SK-N-SH treated with all-trans-retinoic acid at 6 μM for 48 hours (cell line): Measurements from ENCODE around the gene SNX27.
"Not testable (repeated sequence)": the region's sequence is repeated elsewhere in the genome, so short reads cannot be mapped to it uniquely, and the experiment has no call there.

Experiments
- ATAC-seq: fragments of 200-7000 bp; cut with Tn5 transposase; 3 replicates; pipeline ENCODE4 v1.9.1; 2020; ENCODE audit warnings: mild to moderate bottlenecking, moderate library complexity
- BACH2 ChIP-seq: fragments of 250-450 bp; sonication (Bioruptor Pico); IDR thresholded peaks from 2 replicates; pipeline ENCODE4 v1.9.0; 2021; ENCODE audit warnings: mild to moderate bottlenecking, borderline replicate concordance
- CREB5 ChIP-seq: fragments of 250-450 bp; sonication (Bioruptor Pico); IDR thresholded peaks from 2 replicates; pipeline ENCODE4 v1.5.1; 2020; ENCODE audit warnings: low read depth, mild to moderate bottlenecking, moderate library complexity
- CSDC2 ChIP-seq: fragments of 250-450 bp; sonication (Bioruptor Pico); IDR thresholded peaks from 2 replicates; pipeline ENCODE4 v1.5.0; 2020; ENCODE audit warnings: mild to moderate bottlenecking, moderate library complexity
- CSRNP3 ChIP-seq: fragments of 250-450 bp; sonication (Bioruptor Pico); IDR thresholded peaks from 2 replicates; pipeline ENCODE4 v1.5.1; 2021; ENCODE audit warnings: mild to moderate bottlenecking, moderate library complexity
- ESRRG ChIP-seq: fragments of 250-450 bp; sonication (Bioruptor Pico); IDR thresholded peaks from 2 replicates; pipeline ENCODE4 v1.6.1; 2021; ENCODE audit warnings: mild to moderate bottlenecking
- GLIS3 ChIP-seq: fragments of 250-450 bp; sonication (Bioruptor Pico); IDR thresholded peaks from 2 replicates; pipeline ENCODE4 v1.5.0; 2020; ENCODE audit warnings: mild to moderate bottlenecking, moderate library complexity
- ISL1 ChIP-seq: fragments of 250-450 bp; sonication (Bioruptor Pico); IDR thresholded peaks from 2 replicates; pipeline ENCODE4 v2.1.2; 2022; ENCODE audit warnings: mild to moderate bottlenecking, moderate library complexity
- RARB ChIP-seq: fragments of 250-450 bp; sonication (Bioruptor Pico); IDR thresholded peaks from 2 replicates; pipeline ENCODE4 v1.8.0; 2021; ENCODE audit warnings: mild to moderate bottlenecking, moderate library complexity
- TCF4 ChIP-seq: fragments of 250-450 bp; sonication (Bioruptor Pico); IDR thresholded peaks from 2 replicates; pipeline ENCODE4 v1.8.0; 2021; ENCODE audit warnings: mild to moderate bottlenecking, moderate library complexity, borderline replicate concordance
- TOX ChIP-seq: fragments of 250-450 bp; sonication (Bioruptor Pico); IDR thresholded peaks from 2 replicates; pipeline ENCODE4 v1.8.0; 2021; ENCODE audit warnings: mild to moderate bottlenecking, moderate library complexity, borderline replicate concordance
- TSHZ2 ChIP-seq: fragments of 250-450 bp; sonication (Bioruptor Pico); IDR thresholded peaks from 2 replicates; pipeline ENCODE4 v1.5.0; 2020; ENCODE audit warnings: mild to moderate bottlenecking, moderate library complexity
- ZC3H10 ChIP-seq: fragments of 250-450 bp; sonication (Bioruptor Pico); IDR thresholded peaks from 2 replicates; pipeline ENCODE4 v1.5.1; 2021; ENCODE audit warnings: mild to moderate bottlenecking, moderate library complexity
- ZFP3 ChIP-seq: fragments of 250-450 bp; sonication (Bioruptor Pico); IDR thresholded peaks from 2 replicates; pipeline ENCODE4 v1.5.0; 2020; ENCODE audit warnings: mild to moderate bottlenecking, moderate library complexity
- ZNF565 ChIP-seq: fragments of 450-650 bp; formaldehyde crosslinking; conservative IDR thresholded peaks from 2 replicates; pipeline ENCODE4 v1.5.0; 2020; ENCODE audit warnings: low read depth, mild to moderate bottlenecking, moderate library complexity
- ZNF70 ChIP-seq: fragments of 450-650 bp; formaldehyde crosslinking; IDR thresholded peaks from 2 replicates; pipeline ENCODE4 v1.5.0; 2020; ENCODE audit warnings: mild to moderate bottlenecking, moderate library complexity
- ZNF8 ChIP-seq: fragments of 450-650 bp; formaldehyde crosslinking; IDR thresholded peaks from 2 replicates; pipeline ENCODE4 v1.5.0; 2020; ENCODE audit warnings: mild to moderate bottlenecking, moderate library complexity
- TF ChIP-seq, protein P1 (sequence below): fragments of 250-450 bp; sonication (Bioruptor Pico); IDR thresholded peaks from 2 replicates; pipeline ENCODE4 v1.8.0; 2021; ENCODE audit warnings: low read depth, mild to moderate bottlenecking, moderate library complexity, borderline replicate concordance

Gene SNX27

DNA sequence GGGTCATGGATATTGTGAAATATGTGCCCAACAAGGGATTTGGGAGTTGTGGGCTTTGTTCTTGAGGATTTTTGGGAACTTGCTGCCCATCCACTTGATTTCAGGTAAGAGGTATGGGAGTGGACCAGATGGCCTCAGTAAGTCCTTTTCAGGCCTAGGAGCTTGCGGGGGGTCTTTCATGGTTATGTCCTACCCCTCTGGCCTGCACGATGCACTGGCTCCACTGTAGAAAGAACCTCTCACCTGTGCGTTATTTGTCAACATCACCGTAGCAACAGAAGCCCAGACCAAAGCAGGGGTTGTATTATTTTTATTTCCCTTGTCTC is 118.1 kb downstream of the SNX27 start:
- TF ChIP-seq ZNF70 (CRISPR knock-in tag), result no peak
- ATAC-seq, result no peak

DNA sequence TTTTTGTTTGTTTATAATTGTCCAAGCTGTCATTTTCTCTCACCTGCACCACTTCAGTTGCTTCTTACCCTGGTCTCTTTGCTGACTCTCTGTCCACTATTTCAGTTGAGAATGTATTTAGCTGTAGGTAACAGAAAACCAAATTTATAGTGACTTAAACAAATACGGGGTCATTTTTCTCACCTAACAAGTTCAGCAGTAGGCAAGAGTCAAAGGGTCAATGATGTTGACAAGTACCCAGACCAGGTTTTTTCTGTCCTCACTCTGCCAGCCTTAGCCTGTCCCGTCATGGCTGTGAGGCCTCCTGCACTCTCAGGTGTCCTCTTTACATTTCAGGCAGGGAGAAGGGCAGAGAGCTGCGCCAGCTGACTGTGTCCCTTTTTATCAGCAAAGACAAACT is 121.3 kb downstream of the SNX27 start:
- no peak for TF ChIP-seq GLIS3 (CRISPR knock-in tag)
- ATAC-seq, result no peak

GRCh38 chr1:151733995-151734394 is 122.1 kb downstream of the SNX27 start:
- ATAC-seq, result not testable (repeated sequence)

DNA sequence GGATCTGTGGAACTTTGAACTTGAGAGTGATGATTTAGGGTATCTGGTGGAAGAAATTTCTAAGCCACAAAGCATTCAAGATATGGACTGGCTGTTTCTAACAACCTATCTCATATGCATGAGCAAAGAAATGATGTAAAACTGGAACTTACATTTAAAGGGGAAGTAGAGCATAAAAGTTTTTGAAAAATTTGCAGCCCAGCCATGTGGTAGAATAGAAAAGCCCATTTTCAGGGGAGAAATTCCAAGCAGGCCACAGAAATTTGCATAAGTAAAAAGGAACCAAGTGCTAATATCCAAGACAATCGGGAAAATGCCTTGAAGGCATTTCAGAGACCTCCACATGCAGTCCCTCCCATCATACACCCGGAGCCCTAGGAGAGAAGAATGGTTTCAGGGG is 125.2 kb downstream of the SNX27 start:
- TF ChIP-seq RARB (no peak), ZFP3 (CRISPR knock-in tag) (no peak), ZC3H10 (CRISPR knock-in tag) (no peak), TSHZ2 (CRISPR knock-in tag) (no peak), CREB5 (CRISPR knock-in tag) (no peak), ISL1 (CRISPR knock-in tag) (no peak), BACH2 (no peak), CSRNP3 (CRISPR knock-in tag) (no peak)
- TF ChIP-seq, protein P1, sequence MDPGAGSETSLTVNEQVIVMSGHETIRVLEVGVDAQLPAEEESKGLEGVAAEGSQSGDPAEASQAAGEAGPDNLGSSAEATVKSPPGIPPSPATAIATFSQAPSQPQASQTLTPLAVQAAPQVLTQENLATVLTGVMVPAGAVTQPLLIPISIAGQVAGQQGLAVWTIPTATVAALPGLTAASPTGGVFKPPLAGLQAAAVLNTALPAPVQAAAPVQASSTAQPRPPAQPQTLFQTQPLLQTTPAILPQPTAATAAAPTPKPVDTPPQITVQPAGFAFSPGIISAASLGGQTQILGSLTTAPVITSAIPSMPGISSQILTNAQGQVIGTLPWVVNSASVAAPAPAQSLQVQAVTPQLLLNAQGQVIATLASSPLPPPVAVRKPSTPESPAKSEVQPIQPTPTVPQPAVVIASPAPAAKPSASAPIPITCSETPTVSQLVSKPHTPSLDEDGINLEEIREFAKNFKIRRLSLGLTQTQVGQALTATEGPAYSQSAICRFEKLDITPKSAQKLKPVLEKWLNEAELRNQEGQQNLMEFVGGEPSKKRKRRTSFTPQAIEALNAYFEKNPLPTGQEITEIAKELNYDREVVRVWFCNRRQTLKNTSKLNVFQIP (CRISPR knock-in tag), result no peak
- TF ChIP-seq, all 23 proteins: peak for 0
- no peak for ATAC-seq

DNA sequence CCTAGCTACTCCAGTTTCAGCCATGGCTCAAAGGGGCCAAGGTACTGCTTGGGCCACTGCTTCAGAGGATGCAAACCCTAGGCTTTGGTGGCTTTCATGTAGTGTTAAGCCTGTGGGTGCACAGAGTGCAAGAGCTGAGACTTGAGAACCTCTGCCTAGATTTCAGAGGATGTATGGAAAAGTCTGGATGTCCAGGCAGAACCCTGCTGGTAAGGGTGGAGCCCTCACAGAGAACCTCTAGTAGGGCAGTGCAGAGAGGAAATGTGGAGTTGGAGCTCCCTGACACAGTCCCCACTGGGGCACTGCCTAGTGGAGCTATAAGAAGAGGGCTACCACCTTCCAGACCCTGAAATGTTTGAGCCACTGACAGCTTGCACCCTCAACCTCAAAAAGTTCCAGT is 125.6 kb downstream of the SNX27 start:
- no peak for ATAC-seq
- TF ChIP-seq, protein P1 (CRISPR knock-in tag), result no peak
- TF ChIP-seq ESRRG (CRISPR knock-in tag) (no peak), ZNF8 (CRISPR knock-in tag) (no peak), ZFP3 (CRISPR knock-in tag) (no peak), CSRNP3 (CRISPR knock-in tag) (no peak), ZC3H10 (CRISPR knock-in tag) (no peak), ZNF565 (CRISPR knock-in tag) (no peak), RARB (no peak), BACH2 (no peak), CSDC2 (CRISPR knock-in tag) (no peak), TOX (CRISPR knock-in tag) (no peak), TCF4 (CRISPR knock-in tag) (no peak)
